PFSK-1 (cell line): Measurements from ENCODE around the gene CNIH2.

Experiments
- FOXP2 ChIP-seq: optimal IDR thresholded peaks from 2 replicates; pipeline ENCODE3; 2011; ENCODE audit warnings: borderline replicate concordance, control low read depth, inconsistent platforms; ENCODE audit not compliant: insufficient read depth; ENCODE audit errors: extremely low read length, extremely low read depth
- POLR2AphosphoS5 ChIP-seq: IDR thresholded peaks from 2 replicates; pipeline ENCODE4 v1.6.1; 2012; ENCODE audit warnings: low read depth, mild to moderate bottlenecking, control low read depth, low read length, moderate library complexity
- REST ChIP-seq, 2 experiments: IDR thresholded peaks; 2 replicates each; pipeline versions ENCODE4 v1.6.1 to v1.8.0; 2011 to 2012; ENCODE audit warnings: low read depth in 2 of 2, low read length in 2 of 2, control low read depth in 1 of 2, inconsistent platforms in 1 of 2, mild to moderate bottlenecking in 1 of 2, moderate library complexity in 1 of 2; ENCODE audit not compliant: insufficient read depth in 1 of 2
- SIN3A ChIP-seq: IDR thresholded peaks from 2 replicates; pipeline ENCODE4 v1.6.1; 2012; ENCODE audit warnings: mild to moderate bottlenecking, low read length, moderate library complexity, borderline replicate concordance; ENCODE audit not compliant: insufficient read depth
- TAF1 ChIP-seq: IDR thresholded peaks from 2 replicates; pipeline ENCODE4 v1.6.1; 2012; ENCODE audit warnings: low read length, control low read depth, borderline replicate concordance; ENCODE audit not compliant: insufficient read depth

CNIH2 gene

GRCh38 chr11:66267039-66267378 lies 11.0 kb upstream of the CNIH2 start:
- no peak for TF ChIP-seq POLR2AphosphoS5
- TF ChIP-seq SIN3A: no peak
- no peak for TF ChIP-seq FOXP2
- TF ChIP-seq REST (IDR thresholded peaks at IDR 0.05; ENCODE audit: insufficient read depth in 1 of 2, low read depth in 2 of 2, low read length in 2 of 2): no peak
- no peak for TF ChIP-seq TAF1

- 0 out of 4 replicates have a peak, but pooled peaks of 1 of the 2 experiments have one; percentile 19 for TF ChIP-seq REST (IDR thresholded peaks at IDR 0.05; ENCODE audit: insufficient read depth in 1 of 2, low read depth in 2 of 2, low read length in 2 of 2)
- TF ChIP-seq POLR2AphosphoS5: peak; percentile 51; the same call in 1 of the 2 replicates
- TF ChIP-seq SIN3A: no peak
- peak; percentile 57; the same call in 1 of the 2 replicates for TF ChIP-seq TAF1
Measured at GRCh38 chr11:66267379-66268243, 10.4 kb upstream of the CNIH2 start.

GRCh38 chr11:66268244-66268951 lies 9.6 kb upstream of the CNIH2 start, which contains the start of gene RAB1B:
RAB1B (plus strand) TSS chr11:66268639; CDS start chr11:66268680, 41 bp downstream.
- TF ChIP-seq POLR2AphosphoS5 (peak; percentile 57), TAF1 (peak; percentile 45; the same call in 1 of the 2 replicates), SIN3A (0 out of 2 replicates have a peak, but pooled peaks have one; percentile 68), REST (IDR thresholded peaks at IDR 0.05; ENCODE audit: insufficient read depth in 1 of 2, low read depth in 2 of 2, low read length in 2 of 2) (no peak), FOXP2 (peak; percentile 9)

- TF ChIP-seq POLR2AphosphoS5 (no peak), SIN3A (no peak), REST (IDR thresholded peaks at IDR 0.05; ENCODE audit: insufficient read depth in 1 of 2, low read depth in 2 of 2, low read length in 2 of 2) (no peak), TAF1 (no peak), FOXP2 (no peak)
Measured at GRCh38 chr11:66268952-66269905, 8.7 kb upstream of the CNIH2 start.
